A549 treated with AZD9567 at 1 μM for 4 hours (cell line): ENCODE data around the gene ARHGAP22. TPM values are rescaled to one million over a fixed set of nuclear protein-coding genes. Genes with fewer than 3 reads are reported as not detected.

ENCODE experiments used
- total RNA-seq: library from RNA; stranded (reverse); fragments of 200-300 nt; extraction: Qiagen RNA extraction; gene quantifications from 5 replicates; pipeline ENCODE4 v1.2.3, GENCODE V29; 2022; ENCODE audit not compliant: insufficient read depth

ARHGAP22 gene, protein sequence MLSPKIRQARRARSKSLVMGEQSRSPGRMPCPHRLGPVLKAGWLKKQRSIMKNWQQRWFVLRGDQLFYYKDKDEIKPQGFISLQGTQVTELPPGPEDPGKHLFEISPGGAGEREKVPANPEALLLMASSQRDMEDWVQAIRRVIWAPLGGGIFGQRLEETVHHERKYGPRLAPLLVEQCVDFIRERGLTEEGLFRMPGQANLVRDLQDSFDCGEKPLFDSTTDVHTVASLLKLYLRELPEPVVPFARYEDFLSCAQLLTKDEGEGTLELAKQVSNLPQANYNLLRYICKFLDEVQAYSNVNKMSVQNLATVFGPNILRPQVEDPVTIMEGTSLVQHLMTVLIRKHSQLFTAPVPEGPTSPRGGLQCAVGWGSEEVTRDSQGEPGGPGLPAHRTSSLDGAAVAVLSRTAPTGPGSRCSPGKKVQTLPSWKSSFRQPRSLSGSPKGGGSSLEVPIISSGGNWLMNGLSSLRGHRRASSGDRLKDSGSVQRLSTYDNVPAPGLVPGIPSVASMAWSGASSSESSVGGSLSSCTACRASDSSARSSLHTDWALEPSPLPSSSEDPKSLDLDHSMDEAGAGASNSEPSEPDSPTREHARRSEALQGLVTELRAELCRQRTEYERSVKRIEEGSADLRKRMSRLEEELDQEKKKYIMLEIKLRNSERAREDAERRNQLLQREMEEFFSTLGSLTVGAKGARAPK
- total RNA-seq, result 3.4 to 6.5 TPM (median 3.8 TPM) in 5 replicates

DNA sequence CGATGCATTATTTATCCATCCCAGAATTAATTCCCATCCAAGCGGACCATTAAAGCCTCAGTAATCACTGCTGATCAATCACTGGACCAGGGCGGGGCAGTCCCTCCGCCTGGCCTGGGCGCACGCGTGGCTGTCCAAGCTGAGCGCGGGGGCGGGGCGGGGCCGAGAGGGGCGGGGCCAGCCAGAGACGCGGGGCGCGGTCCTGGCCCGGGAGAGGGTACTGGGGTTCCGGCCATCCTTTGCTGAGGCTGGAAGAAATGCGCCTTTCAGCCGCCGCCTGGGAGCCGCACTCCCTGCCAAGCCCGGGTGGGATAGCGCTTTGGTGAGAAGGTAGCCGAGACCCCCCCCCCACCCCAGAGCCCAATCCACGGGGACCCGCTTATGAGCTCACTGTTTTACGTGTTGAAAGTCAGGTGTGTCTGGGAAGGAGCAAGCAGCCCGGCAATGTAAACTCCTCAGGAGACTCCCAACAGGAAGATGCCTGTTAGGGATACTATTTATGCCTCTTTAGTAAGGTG is at the start of gene ARHGAP22:
Gene ARHGAP22 (minus strand): TSS at position 83 of the 518 bp plus-strand sequence. CDS start 277 bp downstream, outside the sequence.

Other genes with a start within 250 kb of the ARHGAP22 start
- gene WDFY4, start 79.8 kb upstream of the ARHGAP22 start, total RNA-seq, result 0.01 to 0.05 TPM in 2 of 5 replicates, not detected in the others